ENCODE measurements around the gene RPL13. TPM values are rescaled to one million over a fixed set of nuclear protein-coding genes. Genes with fewer than 3 reads are reported as not detected.

Gene RPL13
- total and polyA plus RNA-seq, 9 of the 15 experiments (the other 6 are each of a cell fraction or from before 2014, with no cell fraction given), result 227 to 6,042 (median 1,633) TPM

GRCh38 chr16:89574681-89575246 lies 14.3 kb downstream of the RPL13 start:
- H3K27me3 ChIP-seq (ENCODE audit: control insufficient read depth in 2 of 2, insufficient read depth in 2 of 2, low read length in 2 of 2), result no peaks in the 10 kb centered on the region
- H4K20me1 ChIP-seq (replicated peaks; ENCODE audit: control insufficient read depth, insufficient read depth, low read length), result no peaks in the 10 kb centered on the region
- ATAC-seq (peak; percentile 95), DNase-seq (ENCODE audit: extremely low read depth in 1 of 4, low spot score in 3 of 4) (peak; percentile 86 to 93 (median 87)), FAIRE-seq (peak; percentile 80)
- intact Hi-C loops (cut with micrococcal nuclease) (loop anchor here (2.0 to 10.0 kb wide), 2 partner anchors 70 to 92 kb away; no protein-coding TSS in a partner anchor), in situ Hi-C loops (cut with MboI) (no loop called here)
- ChIA-PET CTCF (ENCODE audit: low intra/inter-chr PET ratio) (interaction anchor here (1.4 to 1.6 kb wide), 2 partner anchors 67 to 93 kb away, joined by 4 to 8 read pairs; no protein-coding TSS in a partner anchor), POLR2A (interaction anchor here (0.5 to 1.7 kb wide), 3 partner anchors 8 to 10 kb away, joined by 3 to 15 read pairs (median 7); no protein-coding TSS in a partner anchor)
- peaks cover 27% of the 10 kb centered on the region for H3K36me3 ChIP-seq (ENCODE audit: control insufficient read depth, insufficient read depth, low read length)
- WGBS (ENCODE audit: insufficient coverage, low coverage, missing lambda C conversion rate), result 2% methylated on average over 30 of the region's 55 CpGs
- H3K9ac ChIP-seq (ENCODE audit: insufficient read depth in 1 of 2, low read depth in 2 of 2, low read length in 2 of 2), result peak overlapping the region; percentile 71 to 98
- H3K4me2 ChIP-seq (ENCODE audit: insufficient read depth, low read length), result peak overlapping the region; percentile 69
- peak overlapping the region; percentile 72 for H3K27ac ChIP-seq (ENCODE audit: extremely low read depth, low read depth, low read length)
- H3K4me1 ChIP-seq (replicated peaks in 1 of 2; ENCODE audit: control insufficient read depth in 2 of 2, insufficient read depth in 2 of 2, low read length in 2 of 2), result peaks cover 5 to 65% of the 10 kb centered on the region in 2 experiments
- peak overlapping the region; percentile 57 for H3K4me3 ChIP-seq
- no TSS peak for BruUV-seq (replicated peaks)
- H3K9me1 ChIP-seq (ENCODE audit: control insufficient read depth, insufficient read depth, low read length), result peaks cover 4% of the 10 kb centered on the region
- peaks cover 29% of the 10 kb centered on the region for H3K79me2 ChIP-seq (ENCODE audit: control insufficient read depth, insufficient read depth, low read length)
- H2AFZ ChIP-seq (ENCODE audit: low read depth, low read length), result peak overlapping the region; percentile 86
- H3K9me3 ChIP-seq (replicated peaks; ENCODE audit: control insufficient read depth, insufficient read depth, low read depth, low read length), result peaks cover 7% of the 10 kb centered on the region
- no peak for TF ChIP-seq ZNF347 (CRISPR knock-in tag; IDR thresholded peaks at IDR 0.05; ENCODE audit: low read depth)
- TF ChIP-seq SNRNP70 (optimal IDR thresholded peaks at IDR 0.05; ENCODE audit: low read depth, low read length), result no peak
- TF ChIP-seq PHB (CRISPR knock-in tag; IDR thresholded peaks at IDR 0.05), result no peak
- peak; percentile 52 for TF ChIP-seq RBBP5 (IDR thresholded peaks at IDR 0.05; ENCODE audit: borderline replicate concordance, insufficient read depth, low read length, poor library complexity, severe bottlenecking)
- no peak for TF ChIP-seq ZFP30 (CRISPR knock-in tag; IDR thresholded peaks at IDR 0.05; ENCODE audit: borderline replicate concordance)
- TF ChIP-seq SAFB2 (IDR thresholded peaks at IDR 0.05; ENCODE audit: borderline replicate concordance, low read depth, low read length, severe bottlenecking), result no peak
- TF ChIP-seq ZNF740 (CRISPR knock-in tag; IDR thresholded peaks at IDR 0.05), result peak; percentile 6; the same call in 1 of the 2 replicates
- no peak for TF ChIP-seq ZNF740 (tag; IDR thresholded peaks at IDR 0.05)
- no peak for TF ChIP-seq USF1 (CRISPR knock-in tag; IDR thresholded peaks at IDR 0.05)
- no peak for TF ChIP-seq TCF7 (IDR thresholded peaks at IDR 0.05; ENCODE audit: borderline replicate concordance)
- peak; percentile 71; the same call in 1 of the 2 replicates for TF ChIP-seq MYC (IDR thresholded peaks at IDR 0.05; ENCODE audit: low read depth, low read length)
- no peak for TF ChIP-seq MYC (CRISPR knock-in tag; IDR thresholded peaks at IDR 0.05; ENCODE audit: borderline replicate concordance, low read depth)
- no peak for TF ChIP-seq MECOM (CRISPR knock-in tag; IDR thresholded peaks at IDR 0.05)
- TF ChIP-seq RNF219 (CRISPR knock-in tag; IDR thresholded peaks at IDR 0.05), result no peak
- TF ChIP-seq TAF15 (IDR thresholded peaks at IDR 0.05; ENCODE audit: low read depth, low read length), result no peak
- no peak for TF ChIP-seq ZBED1 (IDR thresholded peaks at IDR 0.05)
- no peak for TF ChIP-seq ATF1 (CRISPR knock-in tag; IDR thresholded peaks at IDR 0.05)
- TF ChIP-seq ATF1 (tag; IDR thresholded peaks at IDR 0.05), result peak; percentile 67
- TF ChIP-seq SMARCA4 (IDR thresholded peaks at IDR 0.05), result no peak
- 0 out of 2 replicates have a peak, but pooled peaks have one; percentile 11 for TF ChIP-seq RUNX1 (IDR thresholded peaks at IDR 0.05; ENCODE audit: low read depth)
- TF ChIP-seq RBM15 (IDR thresholded peaks at IDR 0.05; ENCODE audit: insufficient read depth, low read length), result no peak
